Skeletal muscle tissue (tissue), 4 donors: ENCODE data around the gene PITRM1. TPM values are rescaled to one million over a fixed set of nuclear protein-coding genes. Genes with fewer than 3 reads are reported as not detected.
"Not testable (repeated sequence)": the region's sequence is repeated elsewhere in the genome, so short reads cannot be mapped to it uniquely, and the experiment has no call there.

Experiments
- H3K27ac ChIP-seq: one replicate; pipeline ENCODE4 v1.7.0; 2013; ENCODE audit warnings: mild to moderate bottlenecking, low read depth, low read length, inconsistent platforms
- H3K27me3 ChIP-seq, 3 donors: one replicate each; pipeline ENCODE4 v1.7.0; 2013; ENCODE audit warnings: low read length in 3 of 3; ENCODE audit not compliant: control insufficient read depth in 3 of 3, insufficient read depth in 3 of 3
- H3K36me3 ChIP-seq, 3 donors: one replicate each; pipeline ENCODE4 v1.7.0; 2013; ENCODE audit warnings: low read length in 3 of 3; ENCODE audit not compliant: control insufficient read depth in 3 of 3, insufficient read depth in 3 of 3
- H3K4me1 ChIP-seq, 3 donors: one replicate each; pipeline ENCODE4 v1.7.0; 2013; ENCODE audit warnings: low read length in 3 of 3, mild to moderate bottlenecking in 3 of 3; ENCODE audit not compliant: control insufficient read depth in 3 of 3, insufficient read depth in 3 of 3
- H3K4me3 ChIP-seq, 3 donors: one replicate each; pipeline ENCODE4 v1.7.0; 2013; ENCODE audit warnings: low read length in 3 of 3
- H3K9ac ChIP-seq, 3 donors: one replicate each; pipeline ENCODE4 v1.7.0; 2013; ENCODE audit warnings: low read length in 3 of 3, mild to moderate bottlenecking in 3 of 3, moderate library complexity in 2 of 3, low read depth in 1 of 3
- H3K9me3 ChIP-seq, 3 donors: one replicate each; pipeline ENCODE4 v1.7.0; 2013; ENCODE audit warnings: low read length in 3 of 3; ENCODE audit not compliant: control insufficient read depth in 3 of 3
- total RNA-seq: library from RNA; depleted of rRNA; stranded (reverse); fragments of >200 nt; gene quantifications from one replicate; pipeline ENCODE4 v1.2.3, GENCODE V29; 2014
- donor health status: Osteomylitis.

The PITRM1 gene
- 44.9 TPM for total RNA-seq

- Histone ChIP-seq H3K4me3 (peak within 1 kb of the TSS; percentile 81 to 86 (median 84)), H3K36me3 (peaks cover 17 to 23% (median 21%) of the 10 kb centered on the region in 3 donors), H3K27me3 (no peaks in the 10 kb centered on the region), H3K9me3 (no peaks in the 10 kb centered on the region), H3K27ac (peak within 1 kb of the TSS; percentile 89), H3K4me1 (peaks cover 3 to 5% (median 5%) of the 10 kb centered on the region in 3 donors), H3K9ac (peak within 1 kb of the TSS; percentile 82 to 94 (median 94))
Observed at GRCh38 chr10:3172446-3173170, at the start of gene PITRM1. Gene PITRM1 (minus strand): TSS chr10:3172782. CDS start chr10:3172772, 10 bp downstream.

GRCh38 chr10:3222068-3222467 lies 49.5 kb upstream of the PITRM1 start:
- H3K27me3 ChIP-seq = no peaks in the 10 kb centered on the region
- no peaks in the 10 kb centered on the region for H3K9me3 ChIP-seq
- H3K4me1 ChIP-seq = peaks cover 0 to 4% (median 0%) of the 10 kb centered on the region in 3 donors
- H3K27ac ChIP-seq = no peak overlapping the region
- no peak overlapping the region for H3K9ac ChIP-seq
- H3K36me3 ChIP-seq = no peaks in the 10 kb centered on the region
- H3K4me3 ChIP-seq = no peak overlapping the region

- not testable (repeated sequence) for H3K4me3 ChIP-seq, H3K9ac ChIP-seq, H3K27ac ChIP-seq, H3K27me3 ChIP-seq, H3K9me3 ChIP-seq, H3K4me1 ChIP-seq, H3K36me3 ChIP-seq
Observed at GRCh38 chr10:3221601-3222000, 49.0 kb upstream of the PITRM1 start.

GRCh38 chr10:3220853-3221252 lies 48.3 kb upstream of the PITRM1 start:
- Histone ChIP-seq H3K9me3 (no peaks in the 10 kb centered on the region), H3K4me1 (no peaks in the 10 kb centered on the region), H3K4me3 (no peak overlapping the region), H3K36me3 (no peaks in the 10 kb centered on the region), H3K27ac (no peak overlapping the region), H3K9ac (no peak overlapping the region), H3K27me3 (no peaks in the 10 kb centered on the region)

DNA sequence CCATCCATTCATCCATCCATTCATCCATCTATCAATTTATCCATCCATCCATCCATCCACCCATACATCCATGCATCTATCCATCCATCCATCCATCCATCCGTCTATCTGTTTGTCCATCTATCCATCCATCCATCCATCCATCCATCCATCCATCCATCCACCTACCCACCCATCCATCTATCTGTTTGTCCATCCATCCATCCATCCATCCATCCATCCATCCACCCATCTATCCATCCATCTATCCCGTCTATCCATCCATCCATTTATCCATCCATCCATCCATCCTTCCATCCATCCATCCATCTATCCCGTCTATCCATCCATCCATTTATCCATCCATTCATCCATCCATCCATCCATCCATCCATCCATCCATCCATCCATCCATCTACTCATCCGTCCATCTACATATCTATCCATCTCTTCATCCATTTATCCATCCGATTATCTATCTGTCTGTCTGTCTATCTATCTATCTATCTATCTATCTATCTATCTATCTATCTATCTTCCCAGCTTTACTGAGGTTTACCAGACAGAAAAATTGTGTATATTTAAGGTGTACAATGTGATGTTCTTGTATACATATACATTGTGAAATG lies 46.5 kb upstream of the PITRM1 start:
- H3K4me3 ChIP-seq, H3K36me3 ChIP-seq, H3K9ac ChIP-seq, H3K27me3 ChIP-seq, H3K4me1 ChIP-seq, H3K27ac ChIP-seq, H3K9me3 ChIP-seq: not testable (repeated sequence)

- Histone ChIP-seq H3K4me3 (no peak overlapping the region), H3K27me3 (no peaks in the 10 kb centered on the region), H3K9ac (no peak overlapping the region), H3K36me3 (no peaks in the 10 kb centered on the region), H3K4me1 (peaks cover 0 to 4% (median 2%) of the 10 kb centered on the region in 3 donors), H3K9me3 (no peaks in the 10 kb centered on the region), H3K27ac (no peak overlapping the region)
Observed at GRCh38 chr10:3217853-3218252, 45.3 kb upstream of the PITRM1 start.

- no peak overlapping the region for H3K9ac ChIP-seq
- H3K27me3 ChIP-seq = no peaks in the 10 kb centered on the region
- no peak overlapping the region for H3K4me3 ChIP-seq
- H3K4me1 ChIP-seq = peaks cover 0 to 4% (median 2%) of the 10 kb centered on the region in 3 donors
- no peaks in the 10 kb centered on the region for H3K36me3 ChIP-seq
- H3K9me3 ChIP-seq = no peaks in the 10 kb centered on the region
- no peak overlapping the region for H3K27ac ChIP-seq
Observed at GRCh38 chr10:3217301-3217700, 44.7 kb upstream of the PITRM1 start.

GRCh38 chr10:3215153-3215775 lies 42.7 kb upstream of the PITRM1 start:
- peaks cover 0 to 4% (median 2%) of the 10 kb centered on the region in 3 donors for H3K4me1 ChIP-seq
- H3K36me3 ChIP-seq = no peaks in the 10 kb centered on the region
- no peaks in the 10 kb centered on the region for H3K9me3 ChIP-seq
- no peak overlapping the region for H3K27ac ChIP-seq
- H3K9ac ChIP-seq = no peak overlapping the region
- H3K4me3 ChIP-seq = no peak overlapping the region
- no peaks in the 10 kb centered on the region for H3K27me3 ChIP-seq

DNA sequence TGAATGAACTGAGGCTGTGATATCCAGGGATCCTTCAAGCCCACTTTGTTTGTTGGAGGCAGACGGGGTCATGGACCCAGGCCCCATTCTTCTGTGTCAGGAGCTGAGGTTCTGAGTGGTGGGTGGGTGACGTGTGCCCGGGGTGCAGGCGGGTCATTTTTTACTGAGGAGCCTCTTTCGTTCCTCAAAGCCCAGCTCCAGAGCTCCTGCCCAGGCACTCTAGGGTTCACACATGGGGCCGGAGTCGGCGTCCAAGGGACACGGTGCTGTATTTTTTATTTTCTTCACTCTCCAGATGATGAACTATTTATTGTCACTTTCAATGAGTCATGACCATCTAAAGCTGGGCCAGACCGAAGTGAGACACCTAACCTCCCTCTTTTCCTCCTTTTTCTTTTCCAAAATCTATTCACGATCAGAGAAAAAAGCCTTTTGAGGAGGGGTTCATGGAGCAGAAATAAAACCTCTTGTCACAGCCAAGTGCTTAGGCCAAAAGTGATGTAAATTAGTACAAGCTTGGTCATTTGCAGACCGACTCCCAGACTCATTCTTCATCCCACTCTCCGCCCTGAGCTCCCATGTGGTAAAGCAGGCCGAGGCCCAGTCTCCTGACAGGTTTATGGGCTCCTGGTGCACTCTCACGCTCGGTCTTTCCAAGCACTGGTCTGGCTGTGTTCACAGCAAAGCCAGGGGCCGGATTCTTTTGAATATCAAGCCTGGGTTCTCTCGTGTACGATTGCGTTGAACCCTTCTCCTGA lies 41.4 kb upstream of the PITRM1 start:
- no peaks in the 10 kb centered on the region for H3K36me3 ChIP-seq
- no peak overlapping the region for H3K9ac ChIP-seq
- no peaks in the 10 kb centered on the region for H3K9me3 ChIP-seq
- H3K4me3 ChIP-seq = no peak overlapping the region
- H3K27ac ChIP-seq = no peak overlapping the region
- no peaks in the 10 kb centered on the region for H3K27me3 ChIP-seq
- peaks cover 0 to 4% (median 2%) of the 10 kb centered on the region in 3 donors for H3K4me1 ChIP-seq
